Liver (tissue), 3 donors: Measurements from ENCODE around the gene ZNF579.

Source experiments
- EGR1 ChIP-seq, 2 donors: IDR thresholded peaks; 2 replicates each; pipeline ENCODE4 v1.6.1; 2016 to 2018; ENCODE audit warnings: antibody characterized with exemption in 2 of 2, low read depth in 2 of 2
- GABPA ChIP-seq, 2 donors: IDR thresholded peaks in 1 of 2; conservative IDR thresholded peaks in 1 of 2; 2 replicates each; pipeline ENCODE4 v1.6.1; 2016; ENCODE audit warnings: antibody characterized with exemption in 2 of 2, mild to moderate bottlenecking in 1 of 2, moderate library complexity in 1 of 2
- JUND ChIP-seq, 2 donors: IDR thresholded peaks; 2 replicates each; pipeline ENCODE4 v1.6.1; 2016; ENCODE audit warnings: antibody characterized with exemption in 2 of 2
- RAD21 ChIP-seq, 2 donors: IDR thresholded peaks; 2 replicates each; pipeline ENCODE4 v1.6.1; 2016; ENCODE audit warnings: antibody characterized with exemption in 2 of 2, mild to moderate bottlenecking in 2 of 2
- SP1 ChIP-seq: IDR thresholded peaks from 2 replicates; pipeline ENCODE4 v1.6.1; 2018; ENCODE audit warnings: antibody characterized with exemption, mild to moderate bottlenecking
- TAF1 ChIP-seq: conservative IDR thresholded peaks from 2 replicates; pipeline ENCODE4 v1.6.1; 2016; ENCODE audit warnings: antibody characterized with exemption, mild to moderate bottlenecking
- ZBTB33 ChIP-seq: IDR thresholded peaks from 2 replicates; pipeline ENCODE4 v1.6.1; 2016; ENCODE audit warnings: antibody characterized with exemption
- TF ChIP-seq, protein P1 (sequence below): fragments of 150-350 bp; IDR thresholded peaks from 2 replicates; pipeline ENCODE4 v1.5.1; 2017; ENCODE audit warnings: improper control_type of control experiment, low read depth, low read length; ENCODE audit not compliant: missing input control
- donor health status: healthy.
- donor health status: healthy.

- TF ChIP-seq ZBTB33 (no peak), EGR1 (IDR thresholded peaks at IDR 0.05; ENCODE audit: low read depth in 2 of 2) (no peak), GABPA (IDR thresholded peaks at IDR 0.05 in 1 of 2, conservative IDR thresholded peaks at IDR 0.05 in 1 of 2) (no peak), TAF1 (no peak), JUND (IDR thresholded peaks at IDR 0.05) (no peak), SP1 (no peak), RAD21 (IDR thresholded peaks at IDR 0.05) (no peak)
- TF ChIP-seq, protein P1, sequence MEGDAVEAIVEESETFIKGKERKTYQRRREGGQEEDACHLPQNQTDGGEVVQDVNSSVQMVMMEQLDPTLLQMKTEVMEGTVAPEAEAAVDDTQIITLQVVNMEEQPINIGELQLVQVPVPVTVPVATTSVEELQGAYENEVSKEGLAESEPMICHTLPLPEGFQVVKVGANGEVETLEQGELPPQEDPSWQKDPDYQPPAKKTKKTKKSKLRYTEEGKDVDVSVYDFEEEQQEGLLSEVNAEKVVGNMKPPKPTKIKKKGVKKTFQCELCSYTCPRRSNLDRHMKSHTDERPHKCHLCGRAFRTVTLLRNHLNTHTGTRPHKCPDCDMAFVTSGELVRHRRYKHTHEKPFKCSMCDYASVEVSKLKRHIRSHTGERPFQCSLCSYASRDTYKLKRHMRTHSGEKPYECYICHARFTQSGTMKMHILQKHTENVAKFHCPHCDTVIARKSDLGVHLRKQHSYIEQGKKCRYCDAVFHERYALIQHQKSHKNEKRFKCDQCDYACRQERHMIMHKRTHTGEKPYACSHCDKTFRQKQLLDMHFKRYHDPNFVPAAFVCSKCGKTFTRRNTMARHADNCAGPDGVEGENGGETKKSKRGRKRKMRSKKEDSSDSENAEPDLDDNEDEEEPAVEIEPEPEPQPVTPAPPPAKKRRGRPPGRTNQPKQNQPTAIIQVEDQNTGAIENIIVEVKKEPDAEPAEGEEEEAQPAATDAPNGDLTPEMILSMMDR = no peak
These were observed 39.6 kb downstream of the ZNF579 start for GRCh38 chr19:55541091-55541490.
